ENCODE results near the gene PIP5K1C.
A peak's percentile ranks its signal among the peaks of the same experiment; 100 is the strongest.

The PIP5K1C gene

DNA sequence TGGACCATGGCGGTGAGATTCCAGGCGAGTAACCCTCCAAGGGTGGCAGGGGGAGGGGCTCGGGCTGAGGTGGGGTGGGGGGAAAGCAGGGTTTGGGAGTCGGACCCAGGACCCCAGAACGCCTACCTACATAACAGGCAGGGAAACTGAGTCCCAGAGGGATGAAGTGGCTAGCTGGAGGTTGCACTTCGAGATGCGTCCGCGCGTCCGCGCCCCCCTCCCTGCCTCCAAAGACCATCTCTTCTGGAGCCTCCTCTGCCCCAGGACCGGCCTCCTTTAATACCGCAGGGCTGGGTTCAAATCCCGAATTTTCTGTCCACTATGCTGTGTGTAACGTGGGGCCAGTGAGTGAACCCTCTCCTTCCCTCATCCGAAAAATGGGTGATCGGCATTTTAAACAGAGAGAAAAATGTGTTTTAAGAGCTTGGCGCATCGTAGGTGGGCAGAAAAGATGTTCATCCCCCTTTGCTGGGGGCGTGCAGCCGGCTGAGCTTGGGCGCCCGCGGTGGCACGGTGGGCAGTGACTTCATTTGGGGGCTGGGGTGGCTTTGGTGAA is 21.7 kb upstream of the PIP5K1C start:
- no peak for DNase-seq

- DNase-seq: peak; percentile 69
These were observed 21.0 kb upstream of the PIP5K1C start for GRCh38 chr19:3721131-3721886.

- no peak for DNase-seq
These were observed 20.2 kb upstream of the PIP5K1C start for GRCh38 chr19:3720349-3720917.

DNA sequence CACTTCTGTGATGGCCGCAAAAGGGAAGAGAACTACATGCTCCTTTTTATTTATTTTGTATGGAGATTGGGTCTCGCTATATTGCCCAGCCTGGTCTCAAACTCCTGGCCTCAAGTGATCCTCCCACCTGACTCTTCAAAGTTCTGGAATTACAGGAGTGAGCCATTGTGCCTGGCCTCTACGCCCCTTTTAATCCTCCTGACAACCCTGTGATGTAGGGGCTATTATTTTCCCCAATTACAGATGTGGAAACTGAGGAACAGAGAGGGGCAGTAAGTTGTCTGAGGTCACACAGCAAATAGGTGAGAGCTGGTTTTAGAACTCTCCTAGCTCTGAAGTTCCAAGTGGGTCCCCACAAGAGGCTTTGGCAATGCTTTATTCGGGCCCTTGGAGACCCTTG is 19.6 kb upstream of the PIP5K1C start:
- no peak for DNase-seq

DNA sequence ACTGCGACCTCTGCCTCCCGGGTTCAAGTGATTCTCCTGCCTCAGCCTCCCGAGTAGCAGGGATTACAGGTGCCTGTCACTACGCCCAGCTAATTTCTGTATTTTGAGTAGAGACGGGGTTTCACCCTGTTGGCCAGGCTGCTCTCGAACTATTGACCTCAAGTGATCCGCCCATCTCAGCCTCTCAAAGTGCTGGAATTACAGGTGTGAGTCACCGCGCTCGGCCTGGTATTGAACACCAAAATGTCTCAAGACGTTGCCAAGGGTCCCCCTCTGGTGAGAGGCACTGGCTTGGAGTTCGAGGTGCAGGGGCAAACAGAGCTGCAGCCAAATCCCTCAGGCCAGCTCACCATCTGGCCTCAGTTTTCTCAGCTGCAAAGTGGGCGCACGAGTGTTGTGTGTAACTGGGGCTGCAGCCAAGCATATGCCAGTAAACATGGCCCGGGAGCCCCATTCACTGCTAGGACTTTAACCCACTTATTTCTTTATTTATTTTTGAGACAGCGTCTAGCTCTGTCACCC is 15.9 kb upstream of the PIP5K1C start:
- DNase-seq: no peak

DNA sequence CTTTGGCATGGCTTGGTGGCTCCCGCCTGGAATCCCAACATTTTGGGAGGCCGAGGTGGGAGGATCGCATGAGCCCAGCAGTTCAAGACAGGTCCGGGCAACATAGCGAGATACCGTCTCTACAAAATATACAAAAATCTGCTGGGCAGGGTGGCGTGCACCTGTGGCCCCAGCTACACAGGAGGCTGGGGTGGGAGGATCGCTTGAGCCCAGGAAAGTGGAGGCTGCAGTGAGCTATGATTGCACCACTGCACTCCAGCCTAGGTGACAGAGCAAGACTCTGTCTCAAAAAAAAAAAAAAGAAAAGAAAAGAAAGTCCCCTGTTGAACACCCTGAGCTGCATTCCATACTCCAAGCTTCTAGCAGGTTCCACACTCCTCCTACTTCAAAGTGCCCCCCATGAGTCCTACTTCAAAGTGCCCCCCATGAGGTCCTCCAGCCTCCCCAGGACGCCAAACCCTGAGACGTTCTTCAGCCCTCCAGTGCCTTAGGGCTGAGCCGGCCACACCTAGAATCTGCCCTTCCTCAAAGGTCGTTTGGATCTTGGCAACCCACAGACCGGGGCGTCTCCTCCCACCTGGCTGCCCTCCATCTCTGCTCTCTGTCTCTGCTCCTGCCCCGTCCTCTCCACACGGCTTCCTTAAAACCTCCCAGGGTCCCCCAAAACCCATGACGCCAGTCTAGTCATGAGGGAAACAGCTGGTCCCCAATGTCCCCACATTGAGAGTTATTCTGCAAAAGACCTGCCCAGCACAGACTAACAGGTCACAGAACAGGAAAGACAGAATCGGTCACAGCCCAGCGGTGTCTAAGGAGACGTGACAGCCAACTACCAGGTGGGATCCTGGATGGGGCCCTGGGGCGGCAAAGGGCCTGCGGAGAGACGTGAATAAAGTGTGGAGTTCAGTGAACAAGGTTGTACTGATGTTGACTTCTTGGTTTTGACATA is 12.7 kb upstream of the PIP5K1C start:
- DNase-seq: no peak

GRCh38 chr19:3710265-3710812 is 10.1 kb upstream of the PIP5K1C start:
- peak; percentile 63 for DNase-seq

- DNase-seq: no peak
These were observed 8.1 kb upstream of the PIP5K1C start, which contains the start of gene TJP3 for GRCh38 chr19:3708207-3708931. TJP3 (plus strand) TSS chr19:3708384; CDS start chr19:3728433, 20,049 bp downstream.

DNA sequence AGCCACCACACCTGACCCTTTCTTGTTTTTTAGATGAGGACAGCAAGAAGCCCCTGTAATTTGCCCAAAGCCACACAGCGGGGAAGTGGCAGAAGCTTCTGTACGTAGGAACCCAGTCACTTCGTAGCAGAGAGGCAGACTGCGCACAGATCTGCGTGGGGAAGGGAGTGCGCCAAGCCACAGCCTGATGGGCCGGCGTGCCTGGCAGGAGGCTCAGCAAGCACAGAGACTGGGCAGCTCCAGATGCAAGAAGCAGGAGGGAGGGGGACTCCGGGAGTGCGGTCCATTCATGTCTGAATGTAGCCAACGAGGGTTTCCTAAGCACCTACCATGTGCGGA is 7.6 kb upstream of the PIP5K1C start:
- DNase-seq: no peak

DNA sequence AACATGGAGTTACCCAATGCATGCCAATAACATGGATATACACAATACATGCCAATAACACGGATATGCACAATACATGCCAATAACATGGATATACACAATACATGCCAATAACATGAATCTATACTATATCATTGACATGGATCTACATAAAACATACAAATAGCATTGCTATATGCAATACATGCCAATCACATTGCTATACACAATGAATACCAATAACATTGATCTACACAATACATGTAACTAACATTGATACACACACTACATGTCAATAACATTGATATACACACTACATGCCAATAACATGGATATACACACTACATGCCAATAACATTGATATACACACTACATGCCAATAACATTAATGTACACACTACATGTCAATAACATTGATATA is 932 bp upstream of the PIP5K1C start:
- no peak for DNase-seq

DNA sequence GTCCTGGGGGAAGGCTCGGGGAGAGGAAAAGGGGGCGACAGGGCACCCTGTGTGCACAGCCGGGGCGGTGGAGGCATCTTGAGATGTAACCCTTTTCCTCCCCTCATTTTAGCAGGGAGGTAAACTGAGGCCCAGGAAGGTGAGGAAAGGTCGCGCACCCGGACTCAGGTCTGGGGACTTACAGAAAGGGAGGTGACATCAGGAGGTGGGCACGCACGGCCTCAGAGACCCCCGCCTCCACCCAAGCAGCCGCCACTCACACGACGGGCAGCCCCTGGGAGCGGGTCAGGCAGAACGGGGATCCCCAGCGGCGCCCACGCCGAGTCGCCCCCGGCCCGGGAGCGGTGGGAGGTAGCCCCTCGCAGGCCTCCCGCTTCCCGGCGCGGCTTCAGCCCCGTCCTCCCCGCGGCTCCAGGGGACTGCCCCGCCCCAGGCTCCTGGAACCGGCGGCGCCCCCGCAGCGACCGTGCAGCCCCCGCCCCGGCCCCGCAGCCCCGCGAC is 477 bp downstream of the PIP5K1C start:
- no peak for DNase-seq

- no peak for DNase-seq
These were observed 1.1 kb downstream of the PIP5K1C start for GRCh38 chr19:3698974-3699740.

DNA sequence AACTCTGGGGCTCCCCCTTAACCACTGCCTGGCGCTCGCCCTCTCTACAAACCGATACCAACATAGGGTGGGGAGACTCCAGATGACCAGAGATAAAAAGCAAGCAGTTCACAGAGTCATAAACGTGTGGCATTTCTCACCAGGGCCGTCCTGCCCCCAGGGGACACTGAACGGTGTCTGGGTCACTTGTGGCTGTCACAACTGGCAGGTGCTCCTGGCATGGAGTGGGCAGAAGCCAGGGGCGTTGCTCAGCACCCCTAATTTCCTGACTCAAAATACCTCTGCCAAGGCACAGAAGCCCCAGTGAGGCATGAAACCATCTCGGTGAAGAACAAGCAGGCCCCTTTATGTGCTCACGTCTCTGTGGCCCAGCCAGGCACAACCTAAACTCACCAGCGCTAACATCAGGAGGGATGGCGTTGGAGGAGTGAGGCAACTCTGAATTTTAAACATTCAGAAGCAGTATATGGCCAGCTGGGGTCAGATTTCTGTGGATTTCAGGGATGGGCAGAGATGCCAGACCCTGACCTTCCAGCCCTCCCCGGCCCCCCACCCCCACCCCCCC is 1.8 kb downstream of the PIP5K1C start:
- DNase-seq: no peak

GRCh38 chr19:3697671-3698385 is 2.4 kb downstream of the PIP5K1C start:
- DNase-seq: no peak

DNA sequence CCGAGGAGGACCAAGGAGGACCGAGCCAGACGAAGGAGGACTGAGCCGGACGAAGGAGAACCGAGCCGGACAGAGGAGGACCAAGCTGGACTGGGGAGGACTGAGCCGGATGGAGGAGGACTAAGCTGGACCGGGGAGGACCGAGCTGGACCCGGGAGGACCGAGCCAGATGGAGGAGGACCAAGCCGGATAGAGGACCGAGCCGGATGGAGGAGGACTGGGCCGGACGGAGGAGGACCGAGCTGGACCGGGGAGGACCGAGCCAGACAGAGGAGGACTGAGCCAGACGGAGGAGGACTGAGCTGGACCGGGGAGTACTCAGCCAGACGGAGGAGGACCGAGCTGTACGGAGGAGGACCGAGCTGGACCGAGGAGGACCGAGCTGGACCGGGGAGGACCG is 3.2 kb downstream of the PIP5K1C start:
- no peak for DNase-seq

GRCh38 chr19:3696660-3696995 is 3.6 kb downstream of the PIP5K1C start:
- no peak for DNase-seq

- no peak for DNase-seq
These were observed 4.1 kb downstream of the PIP5K1C start for GRCh38 chr19:3695986-3696659.

DNA sequence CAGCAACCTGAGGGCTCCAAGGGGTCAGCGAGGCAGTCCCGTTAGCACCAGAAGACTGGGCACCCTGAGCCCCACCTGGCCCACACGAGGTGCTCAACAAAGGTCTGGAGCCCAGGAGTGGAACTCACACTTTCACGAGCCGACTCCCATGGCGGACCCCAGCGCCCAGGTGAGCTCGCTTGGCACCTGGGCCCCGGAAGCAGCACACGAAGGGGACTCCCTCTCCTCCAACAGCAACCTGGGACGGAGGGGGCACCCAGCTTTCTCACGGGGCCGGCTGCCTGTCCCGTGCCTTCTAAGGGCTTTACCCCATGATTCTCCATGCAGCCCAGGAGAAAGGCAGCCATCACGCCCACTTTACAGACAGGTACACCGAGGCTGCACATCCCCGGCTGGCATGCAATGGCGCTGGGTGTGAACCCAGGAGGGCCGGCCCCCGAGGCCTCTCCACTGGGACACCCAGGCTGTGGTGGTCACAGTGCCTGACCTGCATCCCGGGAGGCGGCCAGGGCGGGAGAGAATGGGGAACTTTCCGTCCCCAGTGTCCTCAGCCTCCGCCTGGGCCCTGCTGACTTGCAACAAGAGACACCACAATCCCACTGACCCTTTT is 5.0 kb downstream of the PIP5K1C start:
- no peak for DNase-seq

Data from NCI-H1092 (cell line).